GM12878 (cell line): ENCODE data around the gene TMEM161B.

Experiments used
- ATF7 ChIP-seq: fragments of 450-650 bp; IDR thresholded peaks from 2 replicates; pipeline ENCODE4 v1.6.1; 2016; ENCODE audit warnings: low read depth, mild to moderate bottlenecking
- CEBPB ChIP-seq, 2 experiments: fragments of 150-350 bp in 1 of 2; IDR thresholded peaks; 2 replicates each; pipeline ENCODE4 v1.6.1; 2012 to 2014; ENCODE audit warnings: low read depth in 2 of 2, low read length in 2 of 2, borderline replicate concordance in 1 of 2, inconsistent platforms in 1 of 2
- CHD1 ChIP-seq: IDR thresholded peaks from 2 replicates; pipeline ENCODE4 v1.6.1; 2012; ENCODE audit warnings: low read depth, low read length, improper control_type of control experiment
- CHD2 ChIP-seq: IDR thresholded peaks from 2 replicates; pipeline ENCODE4 v1.6.1; 2011; ENCODE audit warnings: low read depth, low read length, improper control_type of control experiment, borderline replicate concordance
- CREM ChIP-seq: IDR thresholded peaks from 2 replicates; pipeline ENCODE4 v1.6.1; 2014; ENCODE audit warnings: antibody characterized with exemption, low read depth
- CTCF ChIP-seq, 3 experiments: IDR thresholded peaks in 2 of 3; conservative IDR thresholded peaks in 1 of 3; 2 replicates each; pipeline ENCODE4 v1.5.1; 2011; ENCODE audit warnings: low read depth in 3 of 3, low read length in 3 of 3, mild to moderate bottlenecking in 3 of 3, control low read depth in 2 of 3, moderate library complexity in 2 of 3, inconsistent platforms in 1 of 3, mixed read lengths in 1 of 3; ENCODE audit not compliant: control insufficient read depth in 2 of 3, insufficient read depth in 1 of 3; ENCODE audit errors: extremely low read depth in 1 of 3
- EP300 ChIP-seq, 2 experiments: fragments of 150-350 bp in 1 of 2; IDR thresholded peaks; 2 replicates each; pipeline ENCODE4 v1.6.1; 2011 to 2012; ENCODE audit warnings: low read depth in 2 of 2, low read length in 2 of 2, borderline replicate concordance in 1 of 2, improper control_type of control experiment in 1 of 2, inconsistent platforms in 1 of 2; ENCODE audit not compliant: control insufficient read depth in 1 of 2
- ESRRA ChIP-seq: IDR thresholded peaks from 2 replicates; pipeline ENCODE4 v1.6.1; 2012; ENCODE audit warnings: mild to moderate bottlenecking, low read length, improper control_type of control experiment
- FOXM1 ChIP-seq: IDR thresholded peaks from 2 replicates; pipeline ENCODE4 v1.6.1; 2012; ENCODE audit warnings: low read depth, mild to moderate bottlenecking, inconsistent platforms, low read length, moderate library complexity
- MAX ChIP-seq: IDR thresholded peaks from 2 replicates; pipeline ENCODE4 v1.6.1; 2012; ENCODE audit warnings: low read depth, low read length, improper control_type of control experiment
- POLR2A ChIP-seq: IDR thresholded peaks from 2 replicates; pipeline ENCODE4 v1.6.1; 2011; ENCODE audit warnings: low read depth, mild to moderate bottlenecking, low read length
- POLR2AphosphoS5 ChIP-seq: IDR thresholded peaks from 2 replicates; pipeline ENCODE4 v1.6.1; 2011; ENCODE audit warnings: mild to moderate bottlenecking, low read length, inconsistent platforms
- TCF12 ChIP-seq: IDR thresholded peaks from 2 replicates; pipeline ENCODE4 v1.6.1; 2011; ENCODE audit warnings: low read depth, mild to moderate bottlenecking, low read length

DNA sequence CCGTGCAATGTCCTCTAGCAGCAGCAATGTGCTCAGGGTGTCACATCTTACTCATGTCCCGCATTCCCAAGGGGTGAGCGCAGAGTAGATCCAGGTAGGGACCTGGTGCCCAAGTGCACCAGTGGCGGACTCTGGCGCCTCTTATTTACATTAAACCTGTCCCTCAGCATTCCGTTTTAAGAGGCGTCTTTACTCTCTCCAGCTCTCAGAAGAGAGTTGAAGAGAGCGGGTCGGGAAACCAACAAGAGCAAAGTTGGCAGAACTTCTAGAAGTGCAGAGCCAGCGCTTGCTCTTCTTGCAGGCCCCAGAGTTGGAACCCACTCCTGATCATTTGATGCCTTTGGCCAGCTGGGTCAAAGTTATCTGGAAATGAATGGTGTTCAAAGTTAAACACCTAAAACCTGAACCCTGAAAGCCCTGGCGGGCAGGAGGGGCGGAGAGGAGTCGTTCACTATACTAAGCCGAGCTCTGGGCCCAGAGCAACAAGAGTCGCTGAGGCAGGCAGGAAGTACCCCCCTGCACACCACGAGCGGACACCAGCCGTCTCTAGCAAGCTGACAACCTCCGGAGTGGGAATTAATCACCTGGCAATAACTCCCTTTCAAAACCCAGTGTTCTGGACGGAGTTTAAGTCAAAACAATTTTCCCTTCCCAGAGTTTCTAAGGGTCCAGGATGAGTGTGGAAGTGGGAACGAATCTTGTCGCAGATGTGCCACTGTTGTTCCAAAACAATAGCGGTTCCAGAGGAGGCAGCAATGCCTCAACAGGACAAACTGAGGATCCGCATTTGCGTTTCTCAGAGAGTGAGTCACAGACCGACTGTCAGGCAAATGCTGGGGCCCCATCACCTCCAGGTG, 122.8 kb downstream of the TMEM161B start:
- TF ChIP-seq POLR2A (no peak), CTCF (IDR thresholded peaks at IDR 0.05 in 2 of 3, conservative IDR thresholded peaks at IDR 0.05 in 1 of 3; ENCODE audit: control insufficient read depth in 2 of 3, extremely low read depth in 1 of 3, insufficient read depth in 1 of 3, low read depth in 3 of 3, low read length in 3 of 3) (no peak), POLR2AphosphoS5 (no peak), TCF12 (no peak), MAX (no peak), FOXM1 (no peak), CREM (no peak), CHD2 (no peak), EP300 (IDR thresholded peaks at IDR 0.05; ENCODE audit: borderline replicate concordance in 1 of 2, control insufficient read depth in 1 of 2, low read depth in 2 of 2, low read length in 2 of 2) (no peak), ESRRA (no peak), CEBPB (IDR thresholded peaks at IDR 0.05; ENCODE audit: borderline replicate concordance in 1 of 2, low read depth in 2 of 2, low read length in 2 of 2) (no peak), ATF7 (no peak), CHD1 (no peak)
